H1 (cell line): ENCODE measurements around the gene CASP1. TPM values are rescaled to one million over a fixed set of nuclear protein-coding genes. Genes with fewer than 3 reads are reported as not detected.
A peak's percentile ranks its signal among the peaks of the same experiment; 100 is the strongest.

Experiments used
- CTCF ChIA-PET: fragments of 300-600 bp; sonication (Branson Sonifier 250); formaldehyde crosslinking; loops from one replicate; lab custom pipeline; 2021; ENCODE audit not compliant: partially characterized antibody; lab: Charles Lee
- POLR2A ChIA-PET: fragments of 300-600 bp; sonication (Branson Sonifier 250); formaldehyde crosslinking; loops from one replicate; lab custom pipeline; 2021; ENCODE audit warnings: inconsistent platforms; ENCODE audit not compliant: partially characterized antibody; lab: Charles Lee
- DNase-seq, 2 experiments: peaks; one replicate each; pipeline versions ENCODE4 v3.0.0 to v3.0.0-alpha.2; 2010 to 2022; ENCODE audit warnings: low spot score in 2 of 2, low read depth in 1 of 2, mixed read lengths in 1 of 2
- FAIRE-seq: peaks from 2 replicates; lab custom pipeline; 2011; peaks lifted over from hg19 to GRCh38; lab: Jason Lieb, UNC
- H2AFZ ChIP-seq: 2 replicates; pipeline ENCODE4 v1.8.1; 2012; ENCODE audit warnings: low read length, inconsistent platforms
- H2AK5ac ChIP-seq: 2 replicates; pipeline ENCODE4 v1.6.1; 2013; ENCODE audit warnings: low read depth, low read length
- H2BK120ac ChIP-seq: replicated peaks from 2 replicates; pipeline ENCODE3; 2013; ENCODE audit warnings: low read depth, low read length, inconsistent platforms
- H2BK12ac ChIP-seq: 2 replicates; pipeline ENCODE4 v1.6.1; 2013; ENCODE audit warnings: low read depth, low read length
- H2BK15ac ChIP-seq: 2 replicates; pipeline ENCODE4 v1.6.1; 2013; ENCODE audit warnings: low read length
- H2BK20ac ChIP-seq: 2 replicates; pipeline ENCODE4 v1.6.1; 2013; ENCODE audit warnings: low read length
- H2BK5ac ChIP-seq: 2 replicates; pipeline ENCODE4 v1.6.1; 2013; ENCODE audit warnings: low read depth, low read length
- H3K14ac ChIP-seq: 2 replicates; pipeline ENCODE4 v1.6.1; 2013; ENCODE audit warnings: inconsistent platforms; ENCODE audit not compliant: insufficient read length
- H3K18ac ChIP-seq: 2 replicates; pipeline ENCODE4 v1.6.1; 2013; ENCODE audit warnings: low read length; ENCODE audit errors: extremely low read depth
- H3K23ac ChIP-seq: 2 replicates; pipeline ENCODE4 v1.6.1; 2013; ENCODE audit warnings: inconsistent platforms; ENCODE audit not compliant: insufficient read length
- H3K23me2 ChIP-seq: 2 replicates; pipeline ENCODE4 v1.6.1; 2013; ENCODE audit warnings: low read depth, low read length
- H3K27ac ChIP-seq: 2 replicates; pipeline ENCODE4 v1.6.1; 2011; ENCODE audit warnings: low read depth, low read length, inconsistent platforms
- H3K27me3 ChIP-seq, 4 experiments: replicated peaks in 1 of 4; 1 replicate in 1 of 4; 2 replicates in 3 of 4; pipeline versions ENCODE4 v1.6.1 to v1.8.1; 2011 to 2013; ENCODE audit warnings: low read length in 3 of 4, mild to moderate bottlenecking in 3 of 4, inconsistent platforms in 2 of 4, mixed read lengths in 2 of 4, moderate library complexity in 1 of 4; ENCODE audit not compliant: control insufficient read depth in 3 of 4, insufficient read depth in 3 of 4; ENCODE audit errors: extremely low read depth in 1 of 4
- H3K36me3 ChIP-seq, 4 experiments: 2 replicates each; pipeline versions ENCODE4 v1.6.1 to v1.8.1; 2011 to 2013; ENCODE audit warnings: mild to moderate bottlenecking in 4 of 4, low read length in 3 of 4, moderate library complexity in 2 of 4, control low read depth in 1 of 4, inconsistent platforms in 1 of 4; ENCODE audit not compliant: insufficient read depth in 4 of 4, control insufficient read depth in 2 of 4
- H3K4ac ChIP-seq: replicated peaks from 2 replicates; pipeline ENCODE3; 2013; ENCODE audit warnings: low read length, low read depth, mixed read lengths, inconsistent platforms; ENCODE audit not compliant: insufficient read length
- H3K4me1 ChIP-seq, 4 experiments: replicated peaks in 1 of 4; 1 replicate in 1 of 4; 2 replicates in 3 of 4; pipeline versions ENCODE4 v1.6.1 to v1.8.1; 2011 to 2013; ENCODE audit warnings: low read length in 3 of 4, inconsistent platforms in 2 of 4, mixed read lengths in 1 of 4; ENCODE audit not compliant: insufficient read depth in 4 of 4, control insufficient read depth in 3 of 4
- H3K4me2 ChIP-seq, 2 experiments: 2 replicates each; pipeline versions ENCODE4 v1.6.1 to v1.8.1; 2011 to 2013; ENCODE audit warnings: low read depth in 2 of 2, low read length in 2 of 2, control low read depth in 1 of 2, inconsistent platforms in 1 of 2, mild to moderate bottlenecking in 1 of 2; ENCODE audit not compliant: insufficient read depth in 1 of 2
- H3K4me3 ChIP-seq, 4 experiments: fragments of 200-600, 300-600 bp in 1 of 4; sonication (generic), shearing (Covaris generic), sonication (Bioruptor Twin) in 1 of 4; 2 replicates each; pipeline versions ENCODE4 v1.5.1 to v1.8.1; 2011 to 2016; ENCODE audit warnings: low read length in 4 of 4, low read depth in 3 of 4, control low read depth in 2 of 4, inconsistent platforms in 2 of 4, mild to moderate bottlenecking in 2 of 4, mixed read lengths in 1 of 4, moderate library complexity in 1 of 4; ENCODE audit not compliant: insufficient read depth in 2 of 4; ENCODE audit errors: extremely low read depth in 1 of 4
- H3K56ac ChIP-seq: replicated peaks from 2 replicates; pipeline ENCODE3; 2013; ENCODE audit warnings: low read depth, mild to moderate bottlenecking, mixed read lengths, low read length, inconsistent platforms; ENCODE audit not compliant: insufficient read length
- H3K79me1 ChIP-seq: 2 replicates; pipeline ENCODE4 v1.6.1; 2013; ENCODE audit warnings: low read depth, low read length, control low read depth
- H3K79me2 ChIP-seq, 2 experiments: 2 replicates each; pipeline versions ENCODE4 v1.6.1 to v1.8.1; 2012 to 2013; ENCODE audit warnings: low read length in 2 of 2, mild to moderate bottlenecking in 2 of 2, inconsistent platforms in 1 of 2; ENCODE audit not compliant: insufficient read depth in 2 of 2, control insufficient read depth in 1 of 2
- H3K9ac ChIP-seq, 4 experiments: replicated peaks in 1 of 4; 1 replicate in 1 of 4; 2 replicates in 3 of 4; pipeline versions ENCODE4 v1.6.1 to v1.8.1; 2011 to 2013; ENCODE audit warnings: low read depth in 3 of 4, low read length in 3 of 4, control low read depth in 2 of 4, mild to moderate bottlenecking in 2 of 4, moderate library complexity in 2 of 4, inconsistent platforms in 1 of 4; ENCODE audit errors: extremely low read depth in 1 of 4
- H3K9me3 ChIP-seq, 2 experiments: 2 replicates each; pipeline versions ENCODE4 v1.6.1 to v1.8.1; 2012 to 2013; ENCODE audit warnings: mild to moderate bottlenecking in 2 of 2, moderate library complexity in 2 of 2, control low read depth in 1 of 2, inconsistent platforms in 1 of 2, low read depth in 1 of 2, low read length in 1 of 2, mixed read lengths in 1 of 2; ENCODE audit not compliant: insufficient read depth in 2 of 2
- H4K20me1 ChIP-seq, 2 experiments: replicated peaks in 1 of 2; 2 replicates each; pipeline versions ENCODE3 to v1.8.1; 2011 to 2013; ENCODE audit warnings: inconsistent platforms in 2 of 2, low read length in 2 of 2, mild to moderate bottlenecking in 1 of 2; ENCODE audit not compliant: insufficient read depth in 2 of 2, control insufficient read depth in 1 of 2
- H4K5ac ChIP-seq: 2 replicates; pipeline ENCODE4 v1.6.1; 2013; ENCODE audit warnings: low read length, low read depth, mixed read lengths, inconsistent platforms; ENCODE audit not compliant: insufficient read length
- H4K8ac ChIP-seq: 2 replicates; pipeline ENCODE4 v1.8.0; 2013; ENCODE audit warnings: mild to moderate bottlenecking, moderate library complexity, low read length, inconsistent platforms; ENCODE audit not compliant: insufficient read depth; ENCODE audit errors: extremely low read depth
- H4K91ac ChIP-seq: replicated peaks from 2 replicates; pipeline ENCODE3; 2013; ENCODE audit warnings: low read length, mixed read lengths, inconsistent platforms; ENCODE audit not compliant: insufficient read length
- EZH2 ChIP-seq: fragments of 200-600 bp; sonication (generic); IDR thresholded peaks from 2 replicates; pipeline ENCODE4 v1.7.1; 2012; ENCODE audit warnings: low read depth, mild to moderate bottlenecking, moderate library complexity, low read length, inconsistent platforms; ENCODE audit not compliant: severe bottlenecking
- HDAC2 ChIP-seq, 2 experiments: fragments of 300-600 bp in 1 of 2; sonication (generic) in 1 of 2; IDR thresholded peaks; 2 replicates each; pipeline ENCODE4 v1.6.1; 2011 to 2012; ENCODE audit warnings: low read depth in 2 of 2, low read length in 2 of 2, mild to moderate bottlenecking in 2 of 2, moderate library complexity in 2 of 2, borderline replicate concordance in 1 of 2, inconsistent platforms in 1 of 2
- MAFK ChIP-seq: IDR thresholded peaks from 2 replicates; pipeline ENCODE4 v1.6.1; 2012; ENCODE audit warnings: low read depth, mild to moderate bottlenecking, improper control_type of control experiment, low read length
- POLR2A ChIP-seq, 2 experiments: IDR thresholded peaks; 1 replicate in 1 of 2; 2 replicates in 1 of 2; pipeline ENCODE4 v1.6.1; 2011; ENCODE audit warnings: low read depth in 2 of 2, low read length in 2 of 2, mild to moderate bottlenecking in 2 of 2; ENCODE audit errors: control extremely low read depth in 1 of 2
- POLR2AphosphoS5 ChIP-seq: IDR thresholded peaks from 2 replicates; pipeline ENCODE4 v1.6.1; 2011; ENCODE audit warnings: low read depth, low read length
- RAD21 ChIP-seq, 2 experiments: IDR thresholded peaks in 1 of 2; conservative IDR thresholded peaks in 1 of 2; 2 replicates each; pipeline ENCODE4 v1.6.1; 2011; ENCODE audit warnings: low read depth in 2 of 2, low read length in 2 of 2, improper control_type of control experiment in 1 of 2, inconsistent platforms in 1 of 2, mild to moderate bottlenecking in 1 of 2, moderate library complexity in 1 of 2
- RNF2 ChIP-seq: fragments of 200-900, 300-1000 bp; sonication (generic); IDR thresholded peaks from 2 replicates; pipeline ENCODE4 v1.7.1; 2016; ENCODE audit warnings: borderline replicate concordance, low read depth, mild to moderate bottlenecking, antibody characterized with exemption, low read length; ENCODE audit not compliant: poor library complexity, severe bottlenecking; ENCODE audit errors: missing control alignments
- SP4 ChIP-seq: IDR thresholded peaks from 2 replicates; pipeline ENCODE4 v1.6.1; 2012; ENCODE audit warnings: low read length, inconsistent platforms
- TEAD4 ChIP-seq: IDR thresholded peaks from 2 replicates; pipeline ENCODE4 v1.6.1; 2012; ENCODE audit warnings: low read depth, low read length, inconsistent platforms, mixed read lengths
- WGBS, 2 experiments: shearing (Covaris generic) in 1 of 2; methylation state at CpG; one replicate each; pipeline versions ENCODE4 v1.1.6 to v1.1.7; 2013 to 2015; ENCODE audit warnings: low lambda C conversion rate in 2 of 2, mixed read lengths in 2 of 2, inconsistent platforms in 1 of 2, low coverage in 1 of 2, missing lambda C conversion rate in 1 of 2; ENCODE audit not compliant: insufficient replicate concordance in 2 of 2, insufficient coverage in 1 of 2, insufficient read length in 1 of 2; ENCODE audit errors: extremely low coverage in 1 of 2, missing lambda C conversion rate in 1 of 2; 5-methylcytosine and 5-hydroxymethylcytosine counted together
- polyA plus RNA-seq, 7 experiments: library from polyadenylated mRNA; depleted of rRNA in 3 of 7; stranded (reverse) in 5 of 7; unstranded in 2 of 7; fragments of >200 nt in 5 of 7; fragments of 200-250 nt in 2 of 7; gene quantifications; 1 replicate in 5 of 7; 2 replicates in 1 of 7; 4 replicates in 1 of 7; pipeline versions ENCODE4 v1.2.1 to v1.2.3, GENCODE V29; 2011 to 2013; ENCODE audit warnings: missing spikeins in 2 of 7, mixed read lengths in 2 of 7
- total RNA-seq: library from RNA; stranded (reverse); fragmentation: NEBNext Ultra II Directional; extraction: Animal tissue kit (Norgen Biotek cat#: 25700); gene quantifications from 2 replicates; pipeline ENCODE4 v1.2.1, GENCODE V29; 2021
- TF ChIP-seq, protein P1 (sequence below), 3 experiments: IDR thresholded peaks; 1 replicate in 2 of 3; 2 replicates in 1 of 3; pipeline versions ENCODE4 v1.5.1 to v1.6.1; 2011; ENCODE audit warnings: low read length in 3 of 3, mild to moderate bottlenecking in 3 of 3, inconsistent platforms in 2 of 3, low read depth in 1 of 3, moderate library complexity in 1 of 3; ENCODE audit not compliant: insufficient read depth in 1 of 3; ENCODE audit errors: control extremely low read depth in 1 of 3

The CASP1 gene
- total and polyA plus RNA-seq, 2 of the 8 experiments (the other 6 are each of a cell fraction or from before 2014, with no cell fraction given): not detected

DNA sequence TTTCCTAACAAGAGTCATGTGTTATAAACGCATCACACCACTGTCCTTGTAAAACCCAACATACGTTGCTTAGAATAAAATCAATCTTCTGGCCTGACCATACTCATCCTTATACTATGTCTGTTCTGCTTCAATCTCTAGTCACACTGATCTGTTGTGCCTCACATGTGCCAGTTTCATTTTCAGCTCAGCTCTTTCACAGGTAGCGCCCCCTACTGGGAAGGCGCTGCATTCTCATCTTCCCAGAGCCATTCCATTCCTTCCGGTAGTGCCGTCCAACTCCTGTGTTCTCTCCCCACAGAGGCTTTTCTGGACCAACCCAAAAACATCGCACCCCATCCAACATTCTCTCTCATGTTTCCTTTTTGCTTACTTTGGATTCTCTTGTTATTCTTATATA is 34.1 kb downstream of the CASP1 start:
- H4K91ac ChIP-seq: no peak overlapping the region
- peak in 1 of 2 experiments; percentile 76 for DNase-seq
- H2AK5ac ChIP-seq: no peak overlapping the region
- no peak overlapping the region for H2AFZ ChIP-seq
- H3K27ac ChIP-seq: no peak overlapping the region
- H3K4me2 ChIP-seq: no peak overlapping the region
- H3K27me3 ChIP-seq: no peaks in the 10 kb centered on the region
- H2BK120ac ChIP-seq: no peak overlapping the region
- H2BK5ac ChIP-seq: no peak overlapping the region
- H3K4me1 ChIP-seq: no peaks in the 10 kb centered on the region
- H4K8ac ChIP-seq: no peak overlapping the region
- no peak overlapping the region for H3K18ac ChIP-seq
- H3K9ac ChIP-seq: no peak overlapping the region
- POLR2A ChIA-PET: no interaction called here
- no peak overlapping the region for H2BK15ac ChIP-seq
- no peaks in the 10 kb centered on the region for H3K9me3 ChIP-seq
- no peaks in the 10 kb centered on the region for H3K79me2 ChIP-seq
- no peak overlapping the region for H3K23ac ChIP-seq
- no peaks in the 10 kb centered on the region for H4K20me1 ChIP-seq
- peak; percentile 48 for FAIRE-seq
- H3K4ac ChIP-seq: no peak overlapping the region
- no peak overlapping the region for H4K5ac ChIP-seq
- H3K79me1 ChIP-seq: no peaks in the 10 kb centered on the region
- WGBS, 2 experiments: 61% methylated on average over 7 of the region's 7 CpGs; no CpG with 5 or more reads in 1 of the 2 experiments
- 0 out of 2 replicates have a peak, but pooled peaks cover 1% of the 10 kb centered on the region for H3K23me2 ChIP-seq
- peak overlapping the region; percentile 31; the same call in 1 of the 2 replicates for H2BK12ac ChIP-seq
- CTCF ChIA-PET: interaction anchor here (0.6 to 1.5 kb wide), 12 partner anchors 8 to 712 kb away, joined by 3 to 5 read pairs (median 3); no protein-coding TSS in a partner anchor
- H3K36me3 ChIP-seq: no peaks in the 10 kb centered on the region
- H2BK20ac ChIP-seq: no peak overlapping the region
- H3K56ac ChIP-seq: no peak overlapping the region
- H3K4me3 ChIP-seq: no peak overlapping the region
- H3K14ac ChIP-seq: no peak overlapping the region
- no peak for TF ChIP-seq POLR2AphosphoS5
- TF ChIP-seq EZH2: no peak
- peak; percentile 69 to 75 for TF ChIP-seq RAD21 (IDR thresholded peaks at IDR 0.05 in 1 of 2, conservative IDR thresholded peaks at IDR 0.05 in 1 of 2; ENCODE audit: low read depth in 2 of 2, low read length in 2 of 2)
- TF ChIP-seq HDAC2 (IDR thresholded peaks at IDR 0.05; ENCODE audit: borderline replicate concordance in 1 of 2, low read depth in 2 of 2, low read length in 2 of 2): no peak
- TF ChIP-seq TEAD4: 0 out of 2 replicates have a peak, but pooled peaks have one; percentile 21
- no peak for TF ChIP-seq POLR2A (IDR thresholded peaks at IDR 0.05; ENCODE audit: control extremely low read depth in 1 of 2, low read depth in 2 of 2, low read length in 2 of 2)
- no peak for TF ChIP-seq SP4
- TF ChIP-seq RNF2: no peak
- TF ChIP-seq MAFK: no peak
- TF ChIP-seq, protein P1, sequence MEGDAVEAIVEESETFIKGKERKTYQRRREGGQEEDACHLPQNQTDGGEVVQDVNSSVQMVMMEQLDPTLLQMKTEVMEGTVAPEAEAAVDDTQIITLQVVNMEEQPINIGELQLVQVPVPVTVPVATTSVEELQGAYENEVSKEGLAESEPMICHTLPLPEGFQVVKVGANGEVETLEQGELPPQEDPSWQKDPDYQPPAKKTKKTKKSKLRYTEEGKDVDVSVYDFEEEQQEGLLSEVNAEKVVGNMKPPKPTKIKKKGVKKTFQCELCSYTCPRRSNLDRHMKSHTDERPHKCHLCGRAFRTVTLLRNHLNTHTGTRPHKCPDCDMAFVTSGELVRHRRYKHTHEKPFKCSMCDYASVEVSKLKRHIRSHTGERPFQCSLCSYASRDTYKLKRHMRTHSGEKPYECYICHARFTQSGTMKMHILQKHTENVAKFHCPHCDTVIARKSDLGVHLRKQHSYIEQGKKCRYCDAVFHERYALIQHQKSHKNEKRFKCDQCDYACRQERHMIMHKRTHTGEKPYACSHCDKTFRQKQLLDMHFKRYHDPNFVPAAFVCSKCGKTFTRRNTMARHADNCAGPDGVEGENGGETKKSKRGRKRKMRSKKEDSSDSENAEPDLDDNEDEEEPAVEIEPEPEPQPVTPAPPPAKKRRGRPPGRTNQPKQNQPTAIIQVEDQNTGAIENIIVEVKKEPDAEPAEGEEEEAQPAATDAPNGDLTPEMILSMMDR (IDR thresholded peaks at IDR 0.05; ENCODE audit: control extremely low read depth in 1 of 3, insufficient read depth in 1 of 3, low read depth in 1 of 3, low read length in 3 of 3): peak; percentile 79 to 92 (median 85)
